ENCODE measurements around the gene PAPPA2.

Gene PAPPA2

GRCh38 chr1:176800978-176801513 lies 338.1 kb downstream of the PAPPA2 start:
- DNase-seq (ENCODE audit: low read depth in 3 of 3, low spot score in 1 of 3): no peak

- DNase-seq (ENCODE audit: low read depth in 3 of 3, low spot score in 1 of 3): no peak
Observed at GRCh38 chr1:176801514-176802020, 338.6 kb downstream of the PAPPA2 start.

GRCh38 chr1:176802316-176802715 lies 339.3 kb downstream of the PAPPA2 start:
- no peak for DNase-seq (ENCODE audit: low read depth in 3 of 3, low spot score in 1 of 3)

GRCh38 chr1:176803042-176803441 lies 340.1 kb downstream of the PAPPA2 start:
- DNase-seq (ENCODE audit: low read depth in 3 of 3, low spot score in 1 of 3): no peak

GRCh38 chr1:176803596-176803995 lies 340.6 kb downstream of the PAPPA2 start:
- DNase-seq (ENCODE audit: low read depth in 3 of 3, low spot score in 1 of 3): no peak

GRCh38 chr1:176809292-176809691 lies 346.3 kb downstream of the PAPPA2 start:
- no peak for DNase-seq (ENCODE audit: low read depth in 3 of 3, low spot score in 1 of 3)

- no peak for DNase-seq (ENCODE audit: low read depth in 3 of 3, low spot score in 1 of 3)
Observed at GRCh38 chr1:176811511-176812288, 348.7 kb downstream of the PAPPA2 start.

- DNase-seq (ENCODE audit: low read depth in 3 of 3, low spot score in 1 of 3): no peak
Observed at GRCh38 chr1:176815621-176816020, 352.6 kb downstream of the PAPPA2 start.

GRCh38 chr1:176816232-176816631 lies 353.3 kb downstream of the PAPPA2 start:
- no peak for DNase-seq (ENCODE audit: low read depth in 3 of 3, low spot score in 1 of 3)

- no peak for DNase-seq (ENCODE audit: low read depth in 3 of 3, low spot score in 1 of 3)
Observed at GRCh38 chr1:176820391-176821031, 357.5 kb downstream of the PAPPA2 start.

- no peak for DNase-seq (ENCODE audit: low read depth in 3 of 3, low spot score in 1 of 3)
Observed at GRCh38 chr1:176826265-176826664, 363.3 kb downstream of the PAPPA2 start.

GRCh38 chr1:176829261-176829660 lies 366.3 kb downstream of the PAPPA2 start:
- no peak for DNase-seq (ENCODE audit: low read depth in 3 of 3, low spot score in 1 of 3)

- no peak for DNase-seq (ENCODE audit: low read depth in 3 of 3, low spot score in 1 of 3)
Observed at GRCh38 chr1:176831150-176831549, 368.2 kb downstream of the PAPPA2 start.

- no peak for DNase-seq (ENCODE audit: low read depth in 3 of 3, low spot score in 1 of 3)
Observed at GRCh38 chr1:176837708-176838107, 374.7 kb downstream of the PAPPA2 start.

- no peak for DNase-seq (ENCODE audit: low read depth in 3 of 3, low spot score in 1 of 3)
Observed at GRCh38 chr1:176838276-176838995, 375.5 kb downstream of the PAPPA2 start.

- DNase-seq (ENCODE audit: low read depth in 3 of 3, low spot score in 1 of 3): no peak
Observed at GRCh38 chr1:176839216-176839615, 376.2 kb downstream of the PAPPA2 start.

GRCh38 chr1:176841238-176841637 lies 378.3 kb downstream of the PAPPA2 start:
- no peak for DNase-seq (ENCODE audit: low read depth in 3 of 3, low spot score in 1 of 3)

- DNase-seq (ENCODE audit: low read depth in 3 of 3, low spot score in 1 of 3): no peak
Observed at GRCh38 chr1:176843352-176844297, 380.6 kb downstream of the PAPPA2 start.

GRCh38 chr1:176847052-176847451 lies 384.1 kb downstream of the PAPPA2 start:
- no peak for DNase-seq (ENCODE audit: low read depth in 3 of 3, low spot score in 1 of 3)

- DNase-seq (ENCODE audit: low read depth in 3 of 3, low spot score in 1 of 3): no peak
Observed at GRCh38 chr1:176849281-176849680, 386.3 kb downstream of the PAPPA2 start.
